T-helper 1 cell treated with Interleukin-12 subunit alpha and Interleukin-12 subunit beta and Interleukin-4 antibody, amounts not matched to agents 30 ng/mL and 1 ng/mL, for 36 hours (primary cell): Measurements from ENCODE around the gene CCRL2. TPM values are rescaled to one million over a fixed set of nuclear protein-coding genes. Genes with fewer than 3 reads are reported as not detected.

Experiments used
- intact Hi-C: fragments of 100-400 bp; cut with micrococcal nuclease; formaldehyde crosslinking; loops from one replicate; pipeline ENCODE4 v1.15.1; 2024
- total RNA-seq: library from RNA; stranded (reverse); gene quantifications from 2 replicates; pipeline ENCODE4 v1.2.3, GENCODE V29; 2022

Gene CCRL2, protein sequence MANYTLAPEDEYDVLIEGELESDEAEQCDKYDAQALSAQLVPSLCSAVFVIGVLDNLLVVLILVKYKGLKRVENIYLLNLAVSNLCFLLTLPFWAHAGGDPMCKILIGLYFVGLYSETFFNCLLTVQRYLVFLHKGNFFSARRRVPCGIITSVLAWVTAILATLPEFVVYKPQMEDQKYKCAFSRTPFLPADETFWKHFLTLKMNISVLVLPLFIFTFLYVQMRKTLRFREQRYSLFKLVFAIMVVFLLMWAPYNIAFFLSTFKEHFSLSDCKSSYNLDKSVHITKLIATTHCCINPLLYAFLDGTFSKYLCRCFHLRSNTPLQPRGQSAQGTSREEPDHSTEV
- total RNA-seq = 6.0 and 6.8 TPM in 2 replicates

DNA sequence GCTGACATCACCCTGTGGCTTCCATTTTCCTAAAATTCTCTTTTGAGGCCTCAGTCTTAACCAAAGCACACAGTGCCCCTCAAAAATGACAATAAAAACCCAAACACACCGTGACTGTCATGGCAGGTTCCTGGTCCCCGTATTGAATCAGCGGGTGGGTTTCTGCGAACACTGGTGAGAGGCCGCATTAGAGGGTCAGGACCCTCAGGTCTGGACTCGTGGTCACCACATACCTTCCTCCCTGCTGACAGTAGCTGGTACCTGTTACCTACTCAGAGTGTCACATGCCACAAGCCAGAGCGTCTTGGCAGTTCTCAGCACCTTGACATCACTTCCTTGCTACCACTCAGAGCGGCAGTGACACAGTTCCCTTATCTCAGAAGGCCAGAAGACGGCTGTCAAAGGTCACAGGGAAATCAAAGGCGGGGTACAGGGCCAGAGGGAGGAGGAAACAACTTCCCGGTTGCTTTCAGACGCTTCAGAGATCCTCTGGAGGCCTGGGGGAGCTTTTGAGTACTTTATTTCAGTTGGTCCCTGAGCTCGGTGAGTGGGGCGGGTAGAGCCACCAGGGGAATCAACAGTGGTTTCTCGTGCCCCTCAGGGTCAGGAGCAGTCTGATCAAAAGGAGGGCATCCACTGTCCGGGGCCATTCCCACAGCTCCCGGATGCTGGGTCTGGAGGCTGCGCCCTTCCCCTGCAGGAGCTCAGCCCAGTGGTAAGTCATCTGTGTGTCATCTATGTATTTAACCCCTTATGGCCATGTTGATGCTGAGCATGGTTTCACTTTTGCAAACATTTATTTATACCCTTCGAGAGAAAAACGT, at the start of gene CCRL2, which contains the start of gene CCR5AS:
Gene CCRL2 (plus strand): TSS at position 472 of the 824 bp plus-strand sequence. CDS start 821 bp downstream, outside the sequence.
Gene CCR5AS (minus strand): TSS at position 279 of the 824 bp plus-strand sequence.
- intact Hi-C loops = loop anchor here (1.0 kb wide), 3 partner anchors 35 to 566 kb away; no protein-coding TSS in a partner anchor

DNA sequence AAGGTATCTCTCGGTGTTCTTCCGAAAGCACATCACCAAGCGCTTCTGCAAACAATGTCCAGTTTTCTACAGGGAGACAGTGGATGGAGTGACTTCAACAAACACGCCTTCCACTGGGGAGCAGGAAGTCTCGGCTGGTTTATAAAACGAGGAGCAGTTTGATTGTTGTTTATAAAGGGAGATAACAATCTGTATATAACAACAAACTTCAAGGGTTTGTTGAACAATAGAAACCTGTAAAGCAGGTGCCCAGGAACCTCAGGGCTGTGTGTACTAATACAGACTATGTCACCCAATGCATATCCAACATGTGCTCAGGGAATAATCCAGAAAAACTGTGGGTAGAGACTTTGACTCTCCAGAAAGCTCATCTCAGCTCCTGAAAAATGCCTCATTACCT, 48.6 kb upstream of the CCRL2 start:
- intact Hi-C loops = no loop called here

DNA sequence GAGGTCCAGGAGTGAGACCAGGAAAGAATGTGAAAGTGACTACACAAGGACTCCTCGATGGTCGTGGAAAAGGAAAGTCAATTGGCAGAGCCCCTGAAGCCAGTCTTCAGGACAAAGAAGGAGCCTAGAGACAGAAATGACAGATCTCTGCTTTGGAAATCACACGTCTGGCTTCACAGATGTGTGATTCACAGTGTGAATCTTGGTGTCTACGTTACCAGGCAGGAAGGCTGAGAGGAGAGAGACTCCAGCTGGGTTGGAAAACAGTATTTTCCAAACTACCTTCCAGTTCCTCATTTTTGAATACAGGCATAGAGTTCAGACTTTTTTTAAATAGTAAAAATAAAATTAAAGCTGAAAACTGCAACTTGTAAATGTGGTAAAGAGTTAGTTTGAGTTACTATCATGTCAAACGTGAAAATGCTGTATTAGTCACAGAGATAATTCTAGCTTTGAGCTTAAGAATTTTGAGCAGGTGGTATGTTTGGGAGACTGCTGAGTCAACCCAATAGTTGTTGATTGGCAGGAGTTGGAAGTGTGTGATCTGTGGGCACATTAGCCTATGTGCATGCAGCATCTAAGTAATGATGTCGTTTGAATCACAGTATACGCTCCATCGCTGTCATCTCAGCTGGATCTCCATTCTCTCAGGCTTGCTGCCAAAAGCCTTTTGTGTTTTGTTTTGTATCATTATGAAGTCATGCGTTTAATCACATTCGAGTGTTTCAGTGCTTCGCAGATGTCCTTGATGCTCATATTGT, 47.1 kb upstream of the CCRL2 start:
- intact Hi-C loops = no loop called here

DNA sequence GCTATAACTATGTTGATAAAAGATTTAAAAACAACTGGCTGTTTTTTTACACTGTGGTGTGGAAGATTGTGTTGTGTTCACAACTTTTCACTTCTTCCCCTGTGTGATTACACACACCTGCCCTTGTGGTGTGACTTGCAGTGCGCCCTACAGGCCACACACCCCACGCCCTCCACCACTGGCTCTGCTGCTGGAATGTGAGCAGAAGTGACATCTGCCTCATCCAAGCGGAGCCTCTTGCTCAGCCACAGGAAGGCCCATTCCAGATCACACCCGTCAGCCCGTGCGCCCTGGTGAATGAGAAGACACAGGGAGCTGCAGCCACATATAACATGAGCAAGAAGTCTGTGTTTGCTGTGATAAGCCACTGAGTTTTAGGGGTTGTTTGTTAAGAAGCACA, 46.2 kb upstream of the CCRL2 start:
- intact Hi-C loops = loop anchor here (1.0 kb wide), 1 partner anchor 8 kb away; no protein-coding TSS in a partner anchor

DNA sequence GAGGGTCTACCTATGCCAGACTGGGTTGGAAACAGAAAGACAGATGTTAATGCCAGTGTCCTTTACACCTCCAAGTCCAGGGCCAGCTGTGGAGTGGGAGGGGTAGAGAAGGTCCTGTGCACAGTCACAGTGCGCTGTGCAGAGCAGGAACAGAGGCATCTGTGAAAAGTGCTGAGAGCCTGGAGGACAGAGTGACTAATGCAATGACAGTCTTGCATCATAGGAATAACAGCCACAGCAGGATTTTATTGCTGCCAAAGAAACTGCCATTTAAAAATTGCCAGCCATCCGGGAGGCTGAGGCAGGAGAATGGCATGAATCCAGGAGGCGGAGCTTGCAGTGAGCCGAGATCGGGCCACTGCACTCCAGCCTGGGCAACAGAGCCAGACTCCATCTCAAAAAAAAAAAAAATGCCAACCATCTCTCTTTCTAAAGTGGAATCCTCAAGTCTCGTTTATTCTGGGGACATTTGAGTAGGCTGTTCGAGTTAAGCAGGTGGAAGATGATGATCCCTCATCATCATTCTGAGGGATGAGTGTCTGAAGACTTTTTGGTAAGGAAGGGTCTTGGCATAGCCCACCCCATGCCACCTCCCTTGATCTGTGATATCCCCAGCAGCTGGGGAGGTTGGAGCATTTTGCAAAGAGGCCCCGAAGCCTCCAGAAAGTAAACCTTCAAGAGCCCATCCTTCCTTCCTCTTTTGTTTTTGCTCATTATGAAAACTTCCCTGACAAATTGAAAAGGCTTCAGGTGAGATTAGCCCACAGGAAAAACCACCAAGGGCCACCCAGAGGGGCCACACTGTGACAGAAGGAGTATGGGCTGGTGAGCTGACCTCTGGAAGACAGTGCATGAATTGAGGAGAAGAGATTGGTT, 45.4 kb upstream of the CCRL2 start:
- intact Hi-C loops = loop anchor here (1.0 kb wide), 1 partner anchor 8 kb away; no protein-coding TSS in a partner anchor

DNA sequence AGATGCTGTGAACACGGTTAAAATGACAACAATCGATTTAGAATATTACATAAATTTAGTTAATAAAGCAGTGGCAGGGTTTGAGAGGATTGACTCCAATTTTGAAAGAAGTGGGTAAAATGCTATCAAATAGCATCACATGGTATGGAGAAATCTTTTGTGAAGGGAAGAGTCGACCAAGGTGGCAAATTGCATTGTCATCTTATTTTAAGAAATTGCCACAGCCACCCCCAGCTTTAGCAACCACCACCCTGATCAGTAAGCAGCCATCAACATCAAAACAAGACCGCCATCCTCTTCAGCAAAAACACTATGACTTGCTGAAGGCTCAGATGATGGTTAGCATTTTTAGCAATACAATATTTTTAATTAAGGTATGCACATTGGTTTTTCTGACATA, 42.0 kb upstream of the CCRL2 start:
- intact Hi-C loops = no loop called here

DNA sequence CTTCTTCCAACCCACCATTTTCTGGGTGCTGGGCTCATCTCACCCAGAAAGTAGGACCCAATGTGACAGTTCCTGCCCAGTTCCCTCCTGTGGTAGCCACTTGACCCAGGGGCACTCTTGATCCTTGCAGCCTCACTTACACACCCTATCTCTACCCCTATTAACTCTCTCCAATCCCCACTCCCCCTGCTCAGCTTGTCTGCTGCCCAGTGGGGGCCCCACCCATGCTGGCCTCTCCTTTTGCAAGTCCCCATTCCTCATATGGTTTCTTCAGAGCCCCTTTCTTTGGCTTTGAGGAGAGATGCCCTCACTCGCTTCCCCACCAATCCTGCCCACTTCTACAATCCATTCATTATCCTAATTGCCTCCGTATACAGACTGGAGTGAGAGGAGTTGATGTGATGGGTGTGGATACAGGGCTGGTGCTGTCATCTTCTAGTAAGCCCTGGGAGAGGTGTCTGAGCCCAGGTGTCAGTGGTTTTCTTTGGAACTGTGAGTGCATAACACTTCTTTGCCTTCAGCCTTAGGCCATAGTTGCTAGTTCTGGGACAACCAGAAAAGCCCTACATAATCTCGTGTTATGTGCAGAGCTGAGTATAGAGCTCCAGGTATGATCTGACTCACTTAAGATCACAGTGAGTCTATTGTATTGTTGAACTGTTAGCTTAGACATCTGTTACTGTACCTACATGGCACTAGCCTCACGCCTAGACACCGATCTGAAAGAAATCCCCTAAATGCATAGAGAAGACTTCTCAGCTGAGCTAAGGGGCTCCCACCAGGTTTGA, 41.1 kb upstream of the CCRL2 start:
- intact Hi-C loops = no loop called here

DNA sequence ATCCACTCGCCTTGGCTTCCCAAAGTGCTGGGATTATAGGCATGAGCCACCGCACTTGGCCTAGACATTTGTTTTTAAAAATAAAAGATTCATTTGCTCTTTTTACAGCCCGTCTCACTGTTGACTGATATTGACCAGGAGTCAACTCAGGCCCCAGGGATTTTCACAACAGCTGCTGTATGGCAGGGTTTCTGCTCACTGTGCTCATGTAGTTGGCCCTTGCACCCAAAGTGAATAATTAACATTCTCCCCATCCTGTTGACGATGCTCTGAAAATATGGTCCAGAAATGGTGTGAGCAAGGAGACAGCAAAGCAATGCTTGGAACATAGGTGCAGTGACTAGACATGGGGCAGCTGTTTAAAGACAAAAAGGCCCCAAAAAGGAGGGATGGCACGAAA, 39.2 kb upstream of the CCRL2 start:
- intact Hi-C loops = loop anchor here (1.0 kb wide), 1 partner anchor 92 kb away; no protein-coding TSS in a partner anchor

DNA sequence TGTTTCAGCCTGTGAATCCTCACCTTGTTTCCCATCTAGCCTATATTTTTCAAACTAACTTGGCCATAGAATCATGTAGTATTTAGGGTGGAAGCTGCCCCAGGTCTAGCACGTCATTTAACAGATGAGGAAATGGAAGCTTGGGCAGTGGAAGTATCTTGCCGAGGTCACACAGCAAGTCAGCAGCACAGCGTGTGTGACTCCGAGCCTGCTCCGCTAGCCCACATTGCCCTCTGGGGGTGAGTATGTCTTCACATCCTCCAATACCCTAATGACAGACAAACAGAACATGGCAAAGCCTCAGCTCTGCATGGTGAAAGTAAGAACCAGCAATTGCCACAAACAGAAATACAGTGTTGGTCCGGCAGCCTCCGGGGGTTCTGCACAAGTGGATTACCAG, 38.5 kb upstream of the CCRL2 start:
- intact Hi-C loops = loop anchor here (1.0 kb wide), 1 partner anchor 92 kb away; no protein-coding TSS in a partner anchor

DNA sequence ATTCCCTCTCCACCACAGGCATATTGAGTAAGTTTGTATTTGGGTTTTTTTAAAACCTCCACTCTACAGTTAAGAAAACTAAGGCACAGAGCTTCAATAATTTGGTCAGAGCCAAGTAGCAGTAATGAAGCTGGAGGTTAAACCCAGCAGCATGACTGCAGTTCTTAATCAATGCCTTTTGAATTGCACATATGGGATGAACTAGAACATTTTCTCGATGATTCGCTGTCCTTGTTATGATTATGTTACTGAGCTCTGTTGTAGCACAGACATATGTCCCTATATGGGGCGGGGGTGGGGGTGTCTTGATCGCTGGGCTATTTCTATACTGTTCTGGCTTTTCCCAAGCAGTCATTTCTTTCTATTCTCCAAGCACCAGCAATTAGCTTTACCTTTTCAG, 37.9 kb upstream of the CCRL2 start:
- intact Hi-C loops = loop anchor here (1.0 kb wide), 2 partner anchors 8 to 16 kb away; no protein-coding TSS in a partner anchor

DNA sequence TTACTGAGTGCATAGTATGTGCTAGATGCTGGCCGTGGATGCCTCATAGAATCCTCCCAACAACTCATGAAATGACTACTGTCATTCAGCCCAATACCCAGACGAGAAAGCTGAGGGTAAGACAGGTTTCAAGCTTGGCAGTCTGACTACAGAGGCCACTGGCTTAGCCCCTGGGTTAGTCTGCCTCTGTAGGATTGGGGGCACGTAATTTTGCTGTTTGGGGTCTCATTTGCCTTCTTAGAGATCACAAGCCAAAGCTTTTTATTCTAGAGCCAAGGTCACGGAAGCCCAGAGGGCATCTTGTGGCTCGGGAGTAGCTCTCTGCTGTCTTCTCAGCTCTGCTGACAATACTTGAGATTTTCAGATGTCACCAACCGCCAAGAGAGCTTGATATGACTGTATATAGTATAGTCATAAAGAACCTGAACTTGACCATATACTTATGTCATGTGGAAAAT, 37.4 kb upstream of the CCRL2 start:
- intact Hi-C loops = loop anchor here (1.0 to 5.0 kb wide), 12 partner anchors 8 to 677 kb away; partner anchors contain the start of genes CCR1 and FYCO1

DNA sequence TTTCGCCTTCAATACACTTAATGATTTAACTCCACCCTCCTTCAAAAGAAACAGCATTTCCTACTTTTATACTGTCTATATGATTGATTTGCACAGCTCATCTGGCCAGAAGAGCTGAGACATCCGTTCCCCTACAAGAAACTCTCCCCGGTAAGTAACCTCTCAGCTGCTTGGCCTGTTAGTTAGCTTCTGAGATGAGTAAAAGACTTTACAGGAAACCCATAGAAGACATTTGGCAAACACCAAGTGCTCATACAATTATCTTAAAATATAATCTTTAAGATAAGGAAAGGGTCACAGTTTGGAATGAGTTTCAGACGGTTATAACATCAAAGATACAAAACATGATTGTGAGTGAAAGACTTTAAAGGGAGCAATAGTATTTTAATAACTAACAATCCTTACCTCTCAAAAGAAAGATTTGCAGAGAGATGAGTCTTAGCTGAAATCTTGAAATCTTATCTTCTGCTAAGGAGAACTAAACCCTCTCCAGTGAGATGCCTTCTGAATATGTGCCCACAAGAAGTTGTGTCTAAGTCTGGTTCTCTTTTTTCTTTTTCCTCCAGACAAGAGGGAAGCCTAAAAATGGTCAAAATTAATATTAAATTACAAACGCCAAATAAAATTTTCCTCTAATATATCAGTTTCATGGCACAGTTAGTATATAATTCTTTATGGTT, 36.1 kb upstream of the CCRL2 start, which contains the start of gene CCR5:
Gene CCR5 (plus strand): TSS at position 108 of the 680 bp plus-strand sequence. CDS start 1,957 bp downstream, outside the sequence.
- intact Hi-C loops = loop anchor here (1.0 to 5.0 kb wide), 11 partner anchors 21 to 679 kb away; partner anchors contain the start of genes CCR1, CCR5AS, CCRL2 and FYCO1

DNA sequence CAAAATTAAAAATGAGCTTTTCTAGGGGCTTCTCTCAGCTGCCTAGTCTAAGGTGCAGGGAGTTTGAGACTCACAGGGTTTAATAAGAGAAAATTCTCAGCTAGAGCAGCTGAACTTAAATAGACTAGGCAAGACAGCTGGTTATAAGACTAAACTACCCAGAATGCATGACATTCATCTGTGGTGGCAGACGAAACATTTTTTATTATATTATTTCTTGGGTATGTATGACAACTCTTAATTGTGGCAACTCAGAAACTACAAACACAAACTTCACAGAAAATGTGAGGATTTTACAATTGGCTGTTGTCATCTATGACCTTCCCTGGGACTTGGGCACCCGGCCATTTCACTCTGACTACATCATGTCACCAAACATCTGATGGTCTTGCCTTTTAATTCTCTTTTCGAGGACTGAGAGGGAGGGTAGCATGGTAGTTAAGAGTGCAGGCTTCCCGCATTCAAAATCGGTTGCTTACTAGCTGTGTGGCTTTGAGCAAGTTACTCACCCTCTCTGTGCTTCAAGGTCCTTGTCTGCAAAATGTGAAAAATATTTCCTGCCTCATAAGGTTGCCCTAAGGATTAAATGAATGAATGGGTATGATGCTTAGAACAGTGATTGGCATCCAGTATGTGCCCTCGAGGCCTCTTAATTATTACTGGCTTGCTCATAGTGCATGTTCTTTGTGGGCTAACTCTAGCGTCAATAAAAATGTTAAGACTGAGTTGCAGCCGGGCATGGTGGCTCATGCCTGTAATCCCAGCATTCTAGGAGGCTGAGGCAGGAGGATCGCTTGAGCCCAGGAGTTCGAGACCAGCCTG, 35.3 kb upstream of the CCRL2 start:
- intact Hi-C loops = loop anchor here (1.0 to 5.0 kb wide), 12 partner anchors 10 to 679 kb away; partner anchors contain the start of genes CCR5AS, CCRL2 and FYCO1

DNA sequence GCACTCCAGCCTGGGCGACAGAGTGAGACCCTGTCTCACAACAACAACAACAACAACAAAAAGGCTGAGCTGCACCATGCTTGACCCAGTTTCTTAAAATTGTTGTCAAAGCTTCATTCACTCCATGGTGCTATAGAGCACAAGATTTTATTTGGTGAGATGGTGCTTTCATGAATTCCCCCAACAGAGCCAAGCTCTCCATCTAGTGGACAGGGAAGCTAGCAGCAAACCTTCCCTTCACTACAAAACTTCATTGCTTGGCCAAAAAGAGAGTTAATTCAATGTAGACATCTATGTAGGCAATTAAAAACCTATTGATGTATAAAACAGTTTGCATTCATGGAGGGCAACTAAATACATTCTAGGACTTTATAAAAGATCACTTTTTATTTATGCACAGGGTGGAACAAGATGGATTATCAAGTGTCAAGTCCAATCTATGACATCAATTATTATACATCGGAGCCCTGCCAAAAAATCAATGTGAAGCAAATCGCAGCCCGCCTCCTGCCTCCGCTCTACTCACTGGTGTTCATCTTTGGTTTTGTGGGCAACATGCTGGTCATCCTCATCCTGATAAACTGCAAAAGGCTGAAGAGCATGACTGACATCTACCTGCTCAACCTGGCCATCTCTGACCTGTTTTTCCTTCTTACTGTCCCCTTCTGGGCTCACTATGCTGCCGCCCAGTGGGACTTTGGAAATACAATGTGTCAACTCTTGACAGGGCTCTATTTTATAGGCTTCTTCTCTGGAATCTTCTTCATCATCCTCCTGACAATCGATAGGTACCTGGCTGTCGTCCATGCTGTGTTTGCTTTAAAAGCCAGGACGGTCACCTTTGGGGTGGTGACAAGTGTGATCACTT, 34.3 kb upstream of the CCRL2 start:
- intact Hi-C loops = loop anchor here (1.0 to 5.0 kb wide), 8 partner anchors 9 to 680 kb away; no protein-coding TSS in a partner anchor

DNA sequence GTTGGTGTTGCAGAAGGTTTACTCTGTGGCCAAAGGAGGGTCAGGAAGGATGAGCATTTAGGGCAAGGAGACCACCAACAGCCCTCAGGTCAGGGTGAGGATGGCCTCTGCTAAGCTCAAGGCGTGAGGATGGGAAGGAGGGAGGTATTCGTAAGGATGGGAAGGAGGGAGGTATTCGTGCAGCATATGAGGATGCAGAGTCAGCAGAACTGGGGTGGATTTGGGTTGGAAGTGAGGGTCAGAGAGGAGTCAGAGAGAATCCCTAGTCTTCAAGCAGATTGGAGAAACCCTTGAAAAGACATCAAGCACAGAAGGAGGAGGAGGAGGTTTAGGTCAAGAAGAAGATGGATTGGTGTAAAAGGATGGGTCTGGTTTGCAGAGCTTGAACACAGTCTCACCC, 32.3 kb upstream of the CCRL2 start:
- intact Hi-C loops = loop anchor here (5.0 kb wide), 2 partner anchors 682 to 862 kb away; no protein-coding TSS in a partner anchor

DNA sequence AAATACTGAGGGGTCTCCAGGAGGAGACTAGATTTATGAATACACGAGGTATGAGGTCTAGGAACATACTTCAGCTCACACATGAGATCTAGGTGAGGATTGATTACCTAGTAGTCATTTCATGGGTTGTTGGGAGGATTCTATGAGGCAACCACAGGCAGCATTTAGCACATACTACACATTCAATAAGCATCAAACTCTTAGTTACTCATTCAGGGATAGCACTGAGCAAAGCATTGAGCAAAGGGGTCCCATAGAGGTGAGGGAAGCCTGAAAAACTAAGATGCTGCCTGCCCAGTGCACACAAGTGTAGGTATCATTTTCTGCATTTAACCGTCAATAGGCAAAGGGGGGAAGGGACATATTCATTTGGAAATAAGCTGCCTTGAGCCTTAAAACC, 31.8 kb upstream of the CCRL2 start:
- intact Hi-C loops = loop anchor here (5.0 kb wide), 1 partner anchor 863 kb away; no protein-coding TSS in a partner anchor
